Choroid plexus epithelial cell (primary cell): Measurements from ENCODE around the gene KCNQ5.

Experiments
- DNase-seq: peaks from one replicate; pipeline ENCODE4 v3.0.0-alpha.2; 2010; ENCODE audit warnings: low read depth
- H3K4me3 ChIP-seq: 2 replicates; pipeline ENCODE4 v1.5.1; 2011; ENCODE audit warnings: low read depth, mild to moderate bottlenecking, control low read depth, low read length, moderate library complexity
- CTCF ChIP-seq: conservative IDR thresholded peaks from 2 replicates; pipeline ENCODE4 v1.5.1; 2011; ENCODE audit warnings: low read depth, mild to moderate bottlenecking, control low read depth, inconsistent platforms, low read length, moderate library complexity

Gene KCNQ5

GRCh38 chr6:72755752-72756151, 133.9 kb downstream of the KCNQ5 start:
- no peak overlapping the region for H3K4me3 ChIP-seq
- DNase-seq: peak; percentile 5
- TF ChIP-seq CTCF: no peak

GRCh38 chr6:72757048-72757447, 135.2 kb downstream of the KCNQ5 start:
- no peak for TF ChIP-seq CTCF
- DNase-seq: no peak
- H3K4me3 ChIP-seq: no peak overlapping the region

GRCh38 chr6:72757926-72758325, 136.1 kb downstream of the KCNQ5 start:
- no peak for DNase-seq
- no peak overlapping the region for H3K4me3 ChIP-seq
- no peak for TF ChIP-seq CTCF

- no peak for TF ChIP-seq CTCF
- DNase-seq: no peak
- H3K4me3 ChIP-seq: no peak overlapping the region
Measured at GRCh38 chr6:72758901-72759300, 137.0 kb downstream of the KCNQ5 start.

GRCh38 chr6:72760114-72760793, 138.4 kb downstream of the KCNQ5 start:
- no peak overlapping the region for H3K4me3 ChIP-seq
- DNase-seq: peak; percentile 28
- no peak for TF ChIP-seq CTCF

- DNase-seq: no peak
- no peak overlapping the region for H3K4me3 ChIP-seq
- TF ChIP-seq CTCF: no peak
Measured at GRCh38 chr6:72761761-72762160, 139.9 kb downstream of the KCNQ5 start.

- DNase-seq: no peak
- no peak overlapping the region for H3K4me3 ChIP-seq
- no peak for TF ChIP-seq CTCF
Measured at GRCh38 chr6:72769459-72770125, 147.7 kb downstream of the KCNQ5 start.
